ENCODE data around the gene CEP63.

- no peak for TF ChIP-seq CTCF (IDR thresholded peaks at IDR 0.05)
- TF ChIP-seq POLR2A (IDR thresholded peaks at IDR 0.05) = no peak
These were observed 129.1 kb downstream of the CEP63 start for GRCh38 chr3:134614955-134615354.

All from body of pancreas (tissue), 4 donors.